Stimulated activated CD8-positive, alpha-beta memory T cell treated with anti-CD3 and anti-CD28 coated beads, Interleukin-15, amount 100 ng/mL, for 4 hours (primary cell): Measurements from ENCODE around the gene METAP2.
"Not testable (repeated sequence)": the region's sequence is repeated elsewhere in the genome, so short reads cannot be mapped to it uniquely, and the experiment has no call there.

Experiments
- DNase-seq, 2 donors: peaks; one replicate each; pipeline ENCODE4 v3.0.0-alpha.2; 2020; ENCODE audit warnings: low read depth in 2 of 2

Gene METAP2

GRCh38 chr12:95462551-95462950, 11.4 kb upstream of the METAP2 start:
- DNase-seq: no peak

- DNase-seq: no peak
Observed at GRCh38 chr12:95463050-95463449, 10.9 kb upstream of the METAP2 start.

- DNase-seq: not testable (repeated sequence)
Observed at GRCh38 chr12:95463776-95464175, 10.2 kb upstream of the METAP2 start.

GRCh38 chr12:95465275-95465674, 8.7 kb upstream of the METAP2 start:
- no peak for DNase-seq

DNA sequence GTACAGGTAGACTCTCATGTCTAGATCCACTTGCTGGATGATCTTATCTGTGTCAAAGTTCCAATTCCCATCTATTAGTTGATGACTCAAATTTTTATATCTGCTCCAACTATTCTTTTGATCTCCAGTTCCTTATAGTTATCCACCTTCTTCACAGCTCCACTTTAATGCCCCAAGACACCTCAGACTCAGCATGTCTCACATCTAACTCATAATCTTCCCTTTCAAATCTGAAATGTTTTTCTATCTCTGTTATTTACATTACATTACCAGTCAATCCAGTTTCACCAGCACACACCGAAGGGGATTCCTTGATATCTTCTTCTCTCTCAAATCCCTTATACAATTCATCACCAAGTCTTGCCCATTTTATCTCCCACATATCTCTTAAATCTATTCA, 3.7 kb upstream of the METAP2 start:
- no peak for DNase-seq

DNA sequence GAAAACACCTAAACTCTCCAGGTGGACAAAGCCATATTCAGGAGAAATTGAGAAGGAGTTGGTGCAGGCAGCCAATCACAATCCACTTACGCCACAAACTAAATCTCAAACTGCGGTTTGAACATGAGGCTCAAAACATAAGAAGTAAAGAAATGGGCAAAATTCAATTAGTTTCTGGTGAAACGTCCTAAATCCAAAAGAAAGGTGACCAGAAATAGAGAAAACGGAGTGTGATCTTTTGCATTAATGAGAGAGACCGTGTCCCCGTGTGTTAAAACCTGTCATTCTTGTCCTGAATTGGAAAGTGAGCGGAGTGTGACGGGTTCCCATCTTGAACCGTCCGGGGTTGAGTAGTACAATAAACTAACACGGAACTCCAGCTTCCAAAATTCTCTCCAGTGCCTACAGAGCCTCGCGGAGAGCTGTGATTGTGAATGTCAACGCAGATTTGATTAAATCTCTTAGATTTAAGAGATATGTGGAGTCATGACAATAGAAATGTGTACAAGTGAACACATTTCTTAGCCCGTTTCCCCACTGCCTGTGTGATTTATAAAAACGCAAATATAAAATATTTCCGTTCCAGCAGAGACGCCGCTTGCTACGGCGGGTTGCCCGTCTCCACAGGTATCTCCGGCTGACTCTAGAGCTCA, 595 bp upstream of the METAP2 start:
- DNase-seq: no peak

DNA sequence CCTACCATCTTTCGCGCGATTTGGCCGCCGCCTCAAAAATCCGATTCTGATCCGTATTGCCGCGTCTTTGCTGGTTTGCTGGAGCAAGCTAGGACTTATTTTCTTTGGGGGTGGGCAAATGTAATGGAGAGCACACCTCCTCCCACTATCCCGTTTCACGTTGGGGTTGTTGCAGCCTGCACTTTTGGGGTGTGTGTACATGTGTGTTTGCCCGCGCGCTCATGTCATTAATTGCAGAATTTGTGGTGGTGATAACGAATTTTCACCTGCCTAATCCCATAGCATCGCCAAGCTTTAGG, 657 bp downstream of the METAP2 start:
- no peak for DNase-seq

DNA sequence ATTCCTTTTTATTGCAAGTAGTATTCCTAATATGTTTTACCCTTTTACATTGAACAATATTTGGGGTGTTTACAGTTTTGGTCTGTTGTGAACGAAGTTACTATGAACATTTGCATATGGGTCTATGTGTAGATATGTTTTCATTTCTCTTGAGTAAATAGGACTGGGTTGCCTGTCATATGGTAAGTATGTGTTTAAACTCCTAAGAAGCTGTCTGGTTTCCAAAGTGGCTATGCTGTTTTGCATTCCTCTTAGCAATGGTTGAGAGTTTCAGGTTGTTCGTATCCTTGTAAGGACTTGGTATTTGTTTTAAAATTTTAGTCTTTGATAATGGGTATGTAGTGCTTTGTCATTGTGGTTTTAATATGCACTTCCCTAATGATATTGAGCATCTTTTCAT, 6.3 kb downstream of the METAP2 start:
- no peak for DNase-seq

GRCh38 chr12:95481072-95481471, 7.1 kb downstream of the METAP2 start:
- no peak for DNase-seq

GRCh38 chr12:95481888-95482287, 7.9 kb downstream of the METAP2 start:
- DNase-seq: no peak

DNA sequence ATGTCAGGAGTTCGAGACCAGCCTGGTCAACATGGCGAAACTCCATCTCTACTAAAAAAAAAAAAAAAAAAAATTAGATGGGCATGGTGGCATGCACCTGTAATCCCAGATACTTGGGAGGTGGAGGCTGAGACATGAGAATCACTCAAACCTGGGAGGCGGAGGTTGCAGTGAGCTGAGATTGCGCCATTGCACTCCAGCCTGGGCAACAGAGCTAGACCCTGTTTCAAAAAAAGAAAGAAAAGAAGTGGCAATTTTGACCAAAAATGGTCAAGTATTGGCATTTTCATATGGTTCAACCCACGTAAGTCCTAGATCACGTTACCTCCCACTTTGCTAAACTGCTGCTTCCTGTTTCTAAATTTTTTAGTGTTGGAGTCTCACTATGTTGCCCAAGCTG, 8.6 kb downstream of the METAP2 start:
- DNase-seq: not testable (repeated sequence)

- DNase-seq: no peak
Observed at GRCh38 chr12:95484524-95484923, 10.6 kb downstream of the METAP2 start.

DNA sequence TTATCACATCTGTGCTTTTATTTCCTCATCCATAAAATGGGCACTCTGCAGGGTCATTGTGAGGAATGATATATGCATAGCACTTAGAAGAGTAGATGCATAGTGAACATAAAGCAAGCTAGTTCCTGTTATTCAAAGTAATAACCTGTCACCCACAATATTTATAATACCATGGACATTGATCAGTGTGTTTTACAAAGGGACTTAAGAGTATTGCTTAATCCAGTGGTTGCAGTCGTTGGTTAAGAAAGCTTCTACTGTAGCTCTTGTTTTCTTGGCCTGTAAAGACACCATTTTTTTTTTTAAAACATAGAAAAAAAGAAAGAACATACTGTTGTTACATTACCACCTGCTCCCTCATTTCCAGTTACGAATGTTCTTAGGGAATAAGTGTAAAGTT, 13.1 kb downstream of the METAP2 start:
- no peak for DNase-seq

DNA sequence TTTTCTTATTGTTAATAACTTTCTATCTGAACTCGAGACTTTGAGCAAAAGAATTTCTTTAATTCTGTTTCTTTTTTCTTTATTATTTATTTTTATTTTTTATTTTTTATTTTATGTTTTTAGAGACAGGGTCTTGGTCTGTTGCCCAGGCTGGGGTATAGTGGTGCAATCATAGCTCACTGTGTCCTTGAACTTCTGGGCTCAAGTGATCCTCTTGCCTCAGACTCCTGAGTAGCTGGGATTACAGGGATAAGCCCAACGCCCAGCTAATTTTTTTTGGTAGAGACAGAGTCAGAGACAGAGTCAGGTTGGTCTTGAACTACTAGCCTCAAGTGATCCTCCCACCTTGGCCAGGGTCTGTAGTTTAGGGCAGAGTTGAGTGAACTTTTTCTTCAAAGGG, 18.5 kb downstream of the METAP2 start:
- no peak for DNase-seq

DNA sequence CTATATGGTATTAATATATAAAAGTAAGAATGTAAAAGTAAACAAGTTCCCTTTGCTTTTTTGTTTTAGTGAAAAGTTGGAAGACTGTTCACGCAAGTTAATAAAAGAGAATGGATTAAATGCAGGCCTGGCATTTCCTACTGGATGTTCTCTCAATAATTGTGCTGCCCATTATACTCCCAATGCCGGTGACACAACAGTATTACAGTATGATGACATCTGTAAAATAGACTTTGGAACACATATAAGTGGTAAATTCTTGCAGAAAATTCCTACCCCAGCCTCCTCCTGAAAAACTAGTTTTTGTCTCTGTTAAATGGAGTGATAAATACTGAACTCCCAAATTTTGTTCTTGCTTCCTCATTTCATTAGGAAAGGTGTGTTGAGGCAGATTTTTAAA, 20.9 kb downstream of the METAP2 start:
- DNase-seq: no peak

- DNase-seq: no peak
Observed at GRCh38 chr12:95495433-95495832, 21.5 kb downstream of the METAP2 start.

- DNase-seq: no peak
Observed at GRCh38 chr12:95497031-95497430, 23.1 kb downstream of the METAP2 start.

DNA sequence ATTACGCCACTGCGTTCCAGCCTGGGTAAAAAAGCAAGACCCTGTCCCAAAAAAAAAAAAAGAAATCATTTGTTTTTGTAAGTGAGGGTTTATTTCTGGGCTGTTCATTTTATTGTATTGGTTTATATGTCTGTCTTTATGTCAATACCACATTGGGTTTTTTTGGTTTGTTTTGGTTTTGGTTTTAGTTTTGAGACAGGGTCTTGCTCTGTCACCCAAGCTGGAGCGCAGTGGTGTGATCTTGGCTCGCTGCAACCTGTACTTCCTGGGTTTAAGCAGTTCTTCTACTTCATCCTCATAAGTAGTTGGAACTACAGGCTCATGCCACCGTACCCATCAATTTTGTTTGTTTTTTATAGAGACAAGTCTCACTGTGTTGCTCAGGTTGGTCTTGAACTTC, 25.0 kb downstream of the METAP2 start:
- DNase-seq: no peak

DNA sequence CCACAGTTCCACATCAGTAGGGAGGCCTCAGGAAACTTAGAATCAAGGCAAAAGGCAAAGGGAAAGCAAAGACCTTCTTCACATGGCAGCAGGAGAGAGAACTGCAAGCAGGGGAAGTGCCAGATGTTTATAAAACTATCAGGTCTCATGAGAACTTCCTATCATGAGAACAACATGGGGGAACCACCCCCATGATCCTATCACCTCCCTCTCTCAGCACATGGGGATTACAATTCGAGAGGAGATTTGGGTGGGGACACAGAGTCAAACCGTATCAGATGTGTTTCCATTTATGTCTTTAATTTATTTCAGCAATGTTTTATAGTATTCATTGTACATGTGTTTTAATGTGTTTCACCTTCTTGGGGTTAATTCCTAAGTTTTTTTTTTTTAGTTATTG, 25.8 kb downstream of the METAP2 start:
- no peak for DNase-seq

DNA sequence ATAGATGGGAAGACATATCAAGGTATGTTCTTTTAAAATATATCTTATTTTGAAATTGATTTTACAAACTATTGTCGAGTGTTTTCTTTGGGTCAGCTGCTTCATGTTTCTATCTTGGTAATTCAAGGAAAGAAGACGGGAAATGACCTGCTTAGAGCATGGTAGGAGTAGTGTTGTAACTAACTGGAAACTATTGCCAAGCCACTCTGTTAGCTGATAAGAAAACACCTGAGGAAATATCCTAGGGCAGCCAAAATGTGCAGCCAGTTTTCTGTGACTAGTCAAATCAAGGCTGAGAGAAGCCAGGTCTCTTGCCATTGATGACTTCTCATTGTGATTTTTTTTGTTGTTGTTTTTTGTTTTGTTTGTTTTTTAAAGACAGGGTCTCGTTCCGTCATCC, 30.2 kb downstream of the METAP2 start:
- no peak for DNase-seq

GRCh38 chr12:95505039-95505438, 31.1 kb downstream of the METAP2 start:
- no peak for DNase-seq

- no peak for DNase-seq
Observed at GRCh38 chr12:95506707-95507523, 33.0 kb downstream of the METAP2 start.

GRCh38 chr12:95509300-95509699, 35.3 kb downstream of the METAP2 start:
- no peak for DNase-seq

- DNase-seq: no peak
Observed at GRCh38 chr12:95511977-95512376, 38.0 kb downstream of the METAP2 start.
